ENCODE results near the gene OR2V2.

Gene OR2V2

GRCh38 chr5:181189962-181190710, 42.8 kb downstream of the OR2V2 start:
- peak in 1 of 2 experiments; percentile 34 for DNase-seq (ENCODE audit: low read depth in 2 of 2)

GRCh38 chr5:181190711-181191525, 43.5 kb downstream of the OR2V2 start:
- DNase-seq (ENCODE audit: low read depth in 2 of 2) = peak in 1 of 2 experiments; percentile 43

- DNase-seq (ENCODE audit: low read depth in 2 of 2) = peak; percentile 89 to 98
These were observed 44.3 kb downstream of the OR2V2 start for GRCh38 chr5:181191526-181192336.

- DNase-seq (ENCODE audit: low read depth in 2 of 2) = no peak
These were observed 45.1 kb downstream of the OR2V2 start for GRCh38 chr5:181192337-181193046.

- no peak for DNase-seq (ENCODE audit: low read depth in 2 of 2)
These were observed 46.3 kb downstream of the OR2V2 start for GRCh38 chr5:181193656-181194055.

- DNase-seq (ENCODE audit: low read depth in 2 of 2) = no peak
These were observed 47.3 kb downstream of the OR2V2 start for GRCh38 chr5:181194489-181195248.

GRCh38 chr5:181195249-181195761, 47.9 kb downstream of the OR2V2 start:
- no peak for DNase-seq (ENCODE audit: low read depth in 2 of 2)

GRCh38 chr5:181197326-181197951, 50.1 kb downstream of the OR2V2 start:
- DNase-seq (ENCODE audit: low read depth in 2 of 2) = no peak

- DNase-seq (ENCODE audit: low read depth in 2 of 2) = no peak
These were observed 50.8 kb downstream of the OR2V2 start for GRCh38 chr5:181198106-181198685.

- DNase-seq (ENCODE audit: low read depth in 2 of 2) = no peak
These were observed 51.6 kb downstream of the OR2V2 start for GRCh38 chr5:181198905-181199519.

- DNase-seq (ENCODE audit: low read depth in 2 of 2) = no peak
These were observed 52.7 kb downstream of the OR2V2 start for GRCh38 chr5:181199881-181200638.

GRCh38 chr5:181200816-181201215, 53.4 kb downstream of the OR2V2 start:
- DNase-seq (ENCODE audit: low read depth in 2 of 2) = no peak

- DNase-seq (ENCODE audit: low read depth in 2 of 2) = no peak
These were observed 55.8 kb downstream of the OR2V2 start for GRCh38 chr5:181203093-181203711.

GRCh38 chr5:181203777-181204112, 56.4 kb downstream of the OR2V2 start:
- no peak for DNase-seq (ENCODE audit: low read depth in 2 of 2)

- DNase-seq (ENCODE audit: low read depth in 2 of 2) = no peak
These were observed 56.9 kb downstream of the OR2V2 start for GRCh38 chr5:181204113-181204825.

- peak in 1 of 2 experiments; percentile 29 for DNase-seq (ENCODE audit: low read depth in 2 of 2)
These were observed 57.7 kb downstream of the OR2V2 start, which contains the start of gene TRIM7 for GRCh38 chr5:181204826-181205760. Gene TRIM7, minus strand, starts transcription at chr5:181205196. Its CDS starts 86 bp downstream, at chr5:181205110.

Measured in stimulated activated CD4-positive, alpha-beta T cell treated with anti-CD3 and anti-CD28 coated beads, Interleukin-12 subunit alpha, Interleukin-12 subunit beta, amount 100 ng/mL, for 24 hours (primary cell).